ENCODE results near the gene BACE2. TPM values are rescaled to one million over a fixed set of nuclear protein-coding genes. Genes with fewer than 3 reads are reported as not detected.

The BACE2 gene
- total RNA-seq, 2 experiments from 2014 or later = 2.0 to 2.2 TPM

DNA sequence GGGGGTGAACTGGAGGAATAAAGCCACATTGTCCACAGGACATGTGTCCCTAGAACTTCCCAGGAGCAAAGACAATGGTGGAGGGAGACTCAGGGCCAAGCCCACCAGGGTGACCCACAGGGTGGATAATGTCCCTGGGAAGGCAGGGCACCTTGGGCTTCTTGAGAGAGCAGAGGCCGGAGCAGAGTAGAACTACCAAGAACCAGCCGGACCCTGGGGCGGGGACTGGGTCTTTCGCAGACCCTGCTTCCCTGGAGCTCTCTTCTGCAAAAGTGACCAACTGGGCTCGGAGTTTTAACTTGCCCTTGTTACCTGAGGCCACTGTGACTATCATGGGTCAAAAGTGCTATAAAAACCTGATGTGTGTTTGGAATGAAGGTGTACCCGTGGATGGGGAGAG is 147.8 kb downstream of the BACE2 start:
- Mint-ChIP-seq H3K9me3 (no peaks in the 10 kb centered on the region), H3K4me1 (no peaks in the 10 kb centered on the region), H3K27ac (no peak overlapping the region), H3K4me3 (no peak overlapping the region), H3K27me3 (peaks cover 57% of the 10 kb centered on the region), H3K36me3 (ENCODE audit: low read depth) (no peaks in the 10 kb centered on the region)
- ChIA-PET POLR2A (no interaction called here), CTCF (no interaction called here)
- no peak for DNase-seq

DNA sequence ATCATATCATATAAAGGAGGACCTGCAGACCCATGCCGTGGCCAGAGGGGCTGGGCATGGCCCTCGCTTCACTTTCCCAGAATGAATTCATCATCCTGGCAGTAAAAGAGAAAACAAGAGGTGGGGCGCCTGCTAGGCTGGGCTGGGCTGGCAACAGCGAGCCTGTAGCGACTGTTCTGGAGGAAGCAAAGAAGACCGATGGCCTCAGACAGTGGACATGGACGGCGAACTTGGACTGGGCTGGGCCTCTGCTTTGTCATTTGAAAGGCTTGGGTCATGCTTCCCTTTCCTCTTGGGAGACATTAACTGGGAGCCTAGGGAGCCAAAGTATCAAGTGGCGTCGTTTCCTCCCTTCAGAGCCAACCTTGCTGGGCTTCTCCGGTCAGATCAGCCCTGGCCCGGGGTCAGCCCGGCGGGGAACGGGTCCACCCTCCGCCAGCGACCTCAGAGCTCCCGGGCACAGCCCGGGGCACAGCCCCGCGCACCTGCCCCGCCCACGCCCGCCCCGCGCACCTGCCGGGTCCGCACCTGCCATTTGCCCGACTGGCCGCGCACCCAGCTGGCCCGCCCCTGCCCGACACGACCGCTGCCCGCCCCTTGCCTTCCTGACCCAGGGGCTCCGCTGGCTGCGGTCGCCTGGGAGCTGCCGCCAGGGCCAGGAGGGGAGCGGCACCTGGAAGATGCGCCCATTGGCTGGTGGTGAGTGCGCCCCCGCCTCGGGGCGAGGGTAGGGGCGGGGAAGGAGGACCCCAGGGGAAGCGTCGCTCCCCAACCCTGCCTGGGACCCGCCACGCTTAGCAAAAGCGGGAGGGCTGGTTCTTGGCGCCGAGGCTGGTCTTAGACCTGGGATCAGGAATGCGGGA is 148.5 kb downstream of the BACE2 start, which contains the start of gene FAM3B:
TSS of gene FAM3B (plus strand) at position 602 of the 863 bp plus-strand sequence. CDS start at position 681, 79 bp downstream.
- CTCF ChIA-PET = no interaction called here
- no peak for DNase-seq
- H3K4me3 Mint-ChIP-seq = no peak within 1 kb of the TSS
- no peaks in the 10 kb centered on the region for H3K9me3 Mint-ChIP-seq
- POLR2A ChIA-PET = no interaction called here
- no peak within 1 kb of the TSS for H3K27ac Mint-ChIP-seq
- H3K4me1 Mint-ChIP-seq = no peaks in the 10 kb centered on the region
- no peaks in the 10 kb centered on the region for H3K36me3 Mint-ChIP-seq (ENCODE audit: low read depth)
- peaks cover 61% of the 10 kb centered on the region for H3K27me3 Mint-ChIP-seq

DNA sequence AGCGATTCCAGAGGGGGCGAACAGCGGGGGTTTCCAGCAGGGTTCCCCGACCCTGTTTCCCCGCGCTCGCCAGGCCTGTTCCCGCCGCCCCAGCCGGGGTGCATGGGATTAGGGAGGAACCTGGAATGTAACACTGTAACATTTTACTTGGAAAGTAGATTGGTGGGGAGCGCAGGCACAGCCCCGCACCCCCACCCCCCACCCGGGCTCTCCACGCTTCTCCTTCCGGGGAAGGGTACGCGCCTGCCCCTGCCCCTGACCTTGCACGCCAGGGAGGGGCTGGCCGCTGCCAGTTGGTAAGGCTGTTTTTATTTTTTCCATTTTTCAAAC is 149.1 kb downstream of the BACE2 start:
- H3K9me3 Mint-ChIP-seq = no peaks in the 10 kb centered on the region
- POLR2A ChIA-PET = no interaction called here
- H3K27ac Mint-ChIP-seq = no peak overlapping the region
- DNase-seq = no peak
- H3K36me3 Mint-ChIP-seq (ENCODE audit: low read depth) = no peaks in the 10 kb centered on the region
- peaks cover 60% of the 10 kb centered on the region for H3K27me3 Mint-ChIP-seq
- H3K4me1 Mint-ChIP-seq = no peaks in the 10 kb centered on the region
- no peak overlapping the region for H3K4me3 Mint-ChIP-seq
- CTCF ChIA-PET = no interaction called here

DNA sequence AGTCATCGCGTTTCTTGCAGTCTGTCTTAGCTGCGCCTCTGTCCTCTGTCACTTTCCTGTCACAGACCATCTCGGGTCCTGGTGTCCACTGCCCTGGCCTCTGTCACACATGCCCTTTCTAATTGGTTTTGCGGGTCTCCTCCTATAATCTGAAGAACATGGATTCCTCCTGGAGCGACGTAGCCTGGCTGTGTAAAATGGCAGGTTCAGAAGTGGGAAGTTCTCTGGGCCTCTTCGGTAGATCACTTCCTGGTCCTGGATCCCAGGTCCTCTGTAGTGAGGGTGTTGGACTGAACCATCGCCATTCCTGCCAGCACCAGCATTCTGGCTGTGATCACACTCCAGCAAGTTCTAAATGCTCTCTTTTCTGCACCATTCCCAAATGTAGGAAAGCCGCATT is 149.5 kb downstream of the BACE2 start:
- Mint-ChIP-seq H3K27ac (no peak overlapping the region), H3K4me3 (no peak overlapping the region), H3K36me3 (ENCODE audit: low read depth) (no peaks in the 10 kb centered on the region), H3K9me3 (no peaks in the 10 kb centered on the region), H3K27me3 (peaks cover 60% of the 10 kb centered on the region), H3K4me1 (no peaks in the 10 kb centered on the region)
- no peak for DNase-seq
- CTCF ChIA-PET = no interaction called here
- POLR2A ChIA-PET = no interaction called here

DNA sequence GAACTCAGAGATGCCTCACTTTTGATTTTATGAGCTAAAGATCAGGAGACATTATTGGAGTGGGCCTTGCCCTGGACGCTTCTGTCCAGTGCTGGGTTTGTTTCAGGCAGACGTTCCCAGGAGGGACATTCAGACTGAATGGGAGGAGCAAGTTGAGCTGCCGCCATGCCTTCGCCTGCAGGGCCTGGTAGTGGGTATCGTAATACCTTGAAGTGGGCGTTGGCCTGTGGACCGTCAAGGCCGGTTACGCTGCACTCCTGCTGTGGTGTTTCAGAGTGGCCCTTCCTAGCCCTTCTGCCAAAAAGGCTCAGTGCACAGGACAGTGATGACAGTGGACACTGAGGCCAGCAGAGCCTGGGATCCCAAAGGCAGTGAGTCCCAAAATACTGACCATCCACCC is 150.3 kb downstream of the BACE2 start:
- H3K27ac Mint-ChIP-seq = no peak overlapping the region

DNA sequence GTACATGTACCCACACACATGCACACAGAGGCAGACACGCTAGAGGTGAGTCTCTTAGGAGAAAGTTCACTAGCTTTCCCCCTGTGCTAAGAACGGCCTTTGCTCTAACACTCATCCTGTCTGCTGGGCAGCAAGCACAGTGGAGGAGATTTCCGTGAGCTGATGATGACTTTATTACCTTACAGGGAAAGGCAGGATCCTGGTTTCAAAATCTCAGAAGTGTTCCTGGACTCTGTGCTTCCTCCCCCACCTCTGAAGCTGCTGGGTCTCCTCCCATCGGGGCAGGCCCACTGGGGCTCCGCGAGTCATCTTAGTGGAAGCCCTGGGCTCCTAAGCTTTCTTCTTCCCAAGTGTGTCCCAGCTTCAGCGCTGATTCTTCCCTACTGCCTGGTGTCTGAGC is 151.3 kb downstream of the BACE2 start:
- Mint-ChIP-seq H3K4me1 (no peaks in the 10 kb centered on the region), H3K27me3 (peaks cover 53% of the 10 kb centered on the region), H3K36me3 (ENCODE audit: low read depth) (no peaks in the 10 kb centered on the region), H3K27ac (no peak overlapping the region), H3K9me3 (no peaks in the 10 kb centered on the region), H3K4me3 (no peak overlapping the region)
- CTCF ChIA-PET = no interaction called here
- DNase-seq = no peak
- POLR2A ChIA-PET = no interaction called here

More for the DNA sequence above, 150.3 kb downstream of the BACE2 start:
- CTCF ChIA-PET = no interaction called here
- POLR2A ChIA-PET = no interaction called here
- no peaks in the 10 kb centered on the region for H3K4me1 Mint-ChIP-seq
- peaks cover 56% of the 10 kb centered on the region for H3K27me3 Mint-ChIP-seq
- H3K36me3 Mint-ChIP-seq (ENCODE audit: low read depth) = no peaks in the 10 kb centered on the region
- H3K9me3 Mint-ChIP-seq = no peaks in the 10 kb centered on the region
- H3K4me3 Mint-ChIP-seq = no peak overlapping the region
- no peak for DNase-seq

DNA sequence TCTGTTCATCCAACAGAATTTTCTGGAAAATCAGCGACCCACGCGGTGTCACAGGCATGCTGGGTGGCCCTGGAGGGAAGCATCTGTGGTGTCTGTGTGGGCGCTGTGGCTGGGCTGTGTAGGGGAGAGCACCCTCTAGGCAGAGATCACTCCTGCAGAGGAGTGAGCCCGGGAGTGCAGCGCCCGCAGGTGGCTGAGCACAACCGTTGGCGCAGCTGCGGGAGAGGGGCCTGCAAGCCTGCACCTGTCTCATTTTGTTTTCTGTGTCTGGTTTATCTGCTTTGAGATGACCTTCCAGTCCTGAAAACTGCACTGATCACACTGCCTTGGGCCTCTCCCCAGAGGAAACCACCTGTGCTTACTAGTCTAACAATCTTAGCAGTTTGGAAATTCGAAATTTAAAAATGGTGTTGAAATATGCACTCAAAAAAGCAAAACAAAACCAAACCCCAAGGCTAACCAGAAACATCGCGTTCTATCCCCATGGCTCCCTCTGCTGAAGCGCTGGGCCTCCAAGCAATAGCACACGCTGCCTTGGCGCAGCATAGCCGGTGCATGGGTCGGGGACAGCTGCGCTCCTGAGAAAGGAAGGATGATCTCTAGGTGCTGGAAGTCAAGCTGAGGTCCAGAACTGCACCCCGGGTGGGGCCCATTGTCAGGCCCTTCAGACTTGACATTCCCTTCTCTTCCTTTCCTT is 153.4 kb downstream of the BACE2 start:
- CTCF ChIA-PET = no interaction called here
- DNase-seq = no peak
- POLR2A ChIA-PET = no interaction called here
- Mint-ChIP-seq H3K27ac (no peak overlapping the region), H3K27me3 (peaks cover 34% of the 10 kb centered on the region), H3K36me3 (ENCODE audit: low read depth) (no peaks in the 10 kb centered on the region), H3K9me3 (no peaks in the 10 kb centered on the region), H3K4me1 (no peaks in the 10 kb centered on the region), H3K4me3 (no peak overlapping the region)

DNA sequence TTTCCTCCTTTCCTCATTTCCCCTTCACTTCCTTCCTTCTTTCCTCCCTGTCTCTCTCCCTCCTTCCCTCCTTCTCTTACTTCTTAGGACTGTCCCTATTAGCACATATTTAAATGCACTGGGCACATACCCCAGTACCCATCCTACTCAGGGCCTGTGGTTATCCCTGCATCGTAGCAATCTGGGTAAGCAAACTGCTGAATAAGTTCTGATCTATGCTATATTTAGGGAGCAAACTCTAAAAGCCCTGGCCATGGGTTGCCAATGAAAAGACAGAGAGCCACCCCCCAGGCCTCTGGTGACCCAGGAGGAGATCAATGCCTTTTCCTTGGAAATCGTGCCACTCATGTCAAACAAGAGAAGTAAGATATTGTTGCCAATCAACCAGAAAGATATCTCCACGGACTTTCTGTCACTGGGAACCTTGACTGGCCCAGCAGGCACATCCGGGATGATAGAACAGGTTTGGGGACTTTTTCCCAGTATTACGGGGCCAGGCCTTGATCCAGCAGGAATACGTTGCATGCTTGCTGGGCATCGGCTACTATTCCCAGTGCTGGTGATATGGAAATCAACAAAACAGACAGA is 154.0 kb downstream of the BACE2 start:
- CTCF ChIA-PET = no interaction called here
- Mint-ChIP-seq H3K4me1 (no peaks in the 10 kb centered on the region), H3K4me3 (no peak overlapping the region), H3K36me3 (ENCODE audit: low read depth) (no peaks in the 10 kb centered on the region), H3K9me3 (no peaks in the 10 kb centered on the region), H3K27me3 (peaks cover 34% of the 10 kb centered on the region), H3K27ac (no peak overlapping the region)
- POLR2A ChIA-PET = no interaction called here
- no peak for DNase-seq

DNA sequence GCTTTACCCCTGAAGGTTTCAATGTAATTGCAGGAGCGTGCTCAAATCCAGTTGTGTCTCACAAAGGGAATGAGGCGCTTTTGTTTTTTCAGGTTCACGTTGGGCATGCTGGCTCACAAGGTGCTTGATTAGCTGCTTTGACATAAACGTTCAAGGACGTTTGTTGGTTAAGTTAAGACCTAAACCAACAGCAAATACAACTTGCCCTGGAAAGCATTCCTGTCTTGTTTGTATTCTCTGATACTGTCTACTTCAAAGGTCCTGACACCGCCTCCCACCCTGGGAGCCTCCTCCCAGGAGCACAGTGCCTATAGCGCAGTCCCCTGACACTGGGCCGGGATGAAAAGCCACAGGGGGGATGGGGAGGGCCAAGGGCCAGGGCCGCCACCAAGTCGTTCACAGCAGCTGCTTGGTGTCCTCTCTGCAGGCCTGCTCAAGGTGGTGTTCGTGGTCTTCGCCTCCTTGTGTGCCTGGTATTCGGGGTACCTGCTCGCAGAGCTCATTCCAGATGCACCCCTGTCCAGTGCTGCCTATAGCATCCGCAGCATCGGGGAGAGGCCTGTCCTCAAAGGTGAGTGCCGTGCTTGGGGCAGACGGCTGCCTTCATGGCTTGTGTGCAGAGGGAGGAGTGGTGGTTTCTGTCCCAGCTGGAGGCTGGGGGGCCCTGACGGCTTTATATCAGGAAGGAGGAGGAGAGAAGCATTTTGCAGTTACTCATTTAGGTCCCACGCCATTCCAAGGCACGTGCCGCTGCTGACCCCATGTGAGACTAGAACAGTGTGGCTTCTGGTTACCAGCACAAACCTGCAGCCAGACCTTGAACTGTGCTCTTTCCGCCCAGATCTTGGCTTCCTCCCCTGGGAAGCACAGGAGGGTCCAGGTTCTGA is 154.8 kb downstream of the BACE2 start:
- no peak overlapping the region for H3K4me3 Mint-ChIP-seq
- no peak for DNase-seq
- peaks cover 27% of the 10 kb centered on the region for H3K27me3 Mint-ChIP-seq
- no peak overlapping the region for H3K27ac Mint-ChIP-seq
- ChIA-PET POLR2A (no interaction called here), CTCF (no interaction called here)
- no peaks in the 10 kb centered on the region for H3K9me3 Mint-ChIP-seq
- H3K4me1 Mint-ChIP-seq = no peaks in the 10 kb centered on the region
- no peaks in the 10 kb centered on the region for H3K36me3 Mint-ChIP-seq (ENCODE audit: low read depth)

DNA sequence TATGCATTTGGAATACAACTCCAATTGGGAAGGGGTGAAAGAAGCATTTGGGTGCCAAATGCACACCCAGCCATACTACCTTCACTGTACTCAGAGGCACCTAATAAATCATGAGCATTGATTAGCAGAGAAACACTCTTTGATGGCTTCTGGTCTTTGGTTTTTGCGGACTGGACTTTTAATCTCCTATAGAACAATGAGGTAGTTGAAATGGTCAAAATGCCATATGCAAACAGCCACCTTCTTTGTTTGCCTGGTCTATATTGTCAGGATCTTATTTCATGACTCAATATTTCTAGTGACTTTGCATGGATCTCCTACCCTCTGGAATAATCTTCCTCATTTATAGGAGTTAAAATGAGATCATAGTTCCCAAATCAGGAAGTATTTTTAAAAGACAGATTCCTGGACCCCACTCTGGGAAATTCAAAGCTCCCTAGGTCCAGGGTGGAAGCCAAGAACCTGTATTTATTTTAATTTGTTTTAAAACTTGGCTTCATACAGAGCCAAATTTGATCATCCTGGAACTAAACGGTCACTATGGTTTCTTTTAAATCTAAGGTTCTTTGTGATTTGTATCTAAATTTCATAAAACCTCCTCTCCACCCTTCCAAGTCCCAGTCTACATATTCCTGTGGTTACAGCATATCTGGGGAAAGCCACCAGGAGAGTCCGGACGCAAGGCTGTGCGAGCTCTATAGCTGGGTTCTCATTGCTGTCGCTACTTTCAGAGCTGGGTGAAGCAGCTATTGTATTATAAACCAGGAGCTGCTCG is 157.4 kb downstream of the BACE2 start:
- no peaks in the 10 kb centered on the region for H3K9me3 Mint-ChIP-seq
- peaks cover 16% of the 10 kb centered on the region for H3K27me3 Mint-ChIP-seq
- CTCF ChIA-PET = no interaction called here
- POLR2A ChIA-PET = no interaction called here
- no peak overlapping the region for H3K4me3 Mint-ChIP-seq
- H3K27ac Mint-ChIP-seq = no peak overlapping the region
- H3K36me3 Mint-ChIP-seq (ENCODE audit: low read depth) = no peaks in the 10 kb centered on the region
- DNase-seq = no peak
- no peaks in the 10 kb centered on the region for H3K4me1 Mint-ChIP-seq

DNA sequence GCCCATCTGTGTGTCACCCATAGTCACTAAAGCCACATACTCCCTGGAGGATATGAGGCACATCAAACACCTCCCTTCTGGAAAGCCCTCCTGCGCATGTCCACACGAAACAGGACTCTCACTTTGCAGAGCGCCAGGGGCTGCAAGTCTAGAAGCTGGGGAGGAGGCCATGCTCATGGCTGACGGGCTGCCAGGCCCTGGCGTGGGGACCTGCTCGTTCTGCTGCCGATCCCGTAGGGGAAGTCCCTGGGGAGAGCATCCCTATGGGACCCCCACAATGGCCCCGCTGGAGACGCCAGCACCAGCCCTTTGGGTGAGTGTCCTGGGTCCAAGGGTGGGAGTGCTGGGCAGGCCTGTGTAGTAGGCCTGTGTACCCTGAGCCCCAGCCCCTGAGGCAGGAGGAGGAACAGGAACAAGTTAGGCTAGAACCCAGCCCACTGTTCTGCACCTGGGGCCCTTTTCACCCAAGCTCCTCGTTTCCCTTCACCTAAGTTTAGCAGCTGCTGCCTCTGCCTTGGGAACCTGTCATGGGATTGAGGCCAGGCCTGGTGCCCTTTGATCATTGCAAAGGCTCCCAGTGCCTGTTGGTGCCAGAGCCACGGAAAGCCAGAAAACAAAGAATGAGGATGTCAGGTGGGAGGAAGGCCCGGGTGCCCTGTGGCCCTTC is 158.6 kb downstream of the BACE2 start:
- CTCF ChIA-PET = interaction anchor here (1.1 kb wide), 1 partner anchor 132 kb away, joined by 3 read pairs; no protein-coding TSS in a partner anchor
- POLR2A ChIA-PET = no interaction called here
- no peak for DNase-seq
- Mint-ChIP-seq H3K36me3 (ENCODE audit: low read depth) (no peaks in the 10 kb centered on the region), H3K27me3 (peaks cover 11% of the 10 kb centered on the region), H3K9me3 (no peaks in the 10 kb centered on the region), H3K4me3 (no peak overlapping the region), H3K4me1 (no peaks in the 10 kb centered on the region), H3K27ac (no peak overlapping the region)

DNA sequence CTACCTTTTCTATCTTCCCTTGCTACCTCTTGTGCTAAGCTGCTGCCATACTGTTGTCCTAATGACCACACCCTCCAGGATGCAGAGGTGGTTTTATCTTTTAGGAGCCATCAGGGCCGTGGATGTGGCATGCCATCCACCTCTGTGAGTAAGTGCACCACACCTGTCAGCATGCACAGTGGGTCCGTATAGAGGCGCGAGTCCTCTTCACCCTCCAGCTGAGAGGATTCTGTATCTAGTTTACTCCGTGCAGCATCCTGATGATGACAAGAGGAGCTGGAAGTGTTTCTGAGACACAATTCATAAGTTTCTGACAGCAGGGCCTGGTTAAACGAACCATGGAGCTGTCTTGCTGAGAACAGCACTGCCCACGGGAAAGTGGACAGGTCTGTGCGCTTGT is 159.8 kb downstream of the BACE2 start:
- H3K27ac Mint-ChIP-seq = no peak overlapping the region
- CTCF ChIA-PET = no interaction called here
- no peak for DNase-seq
- H3K36me3 Mint-ChIP-seq (ENCODE audit: low read depth) = no peaks in the 10 kb centered on the region
- H3K9me3 Mint-ChIP-seq = no peaks in the 10 kb centered on the region
- no peaks in the 10 kb centered on the region for H3K4me1 Mint-ChIP-seq
- POLR2A ChIA-PET = no interaction called here
- H3K27me3 Mint-ChIP-seq = peaks cover 14% of the 10 kb centered on the region
- H3K4me3 Mint-ChIP-seq = no peak overlapping the region

All from activated CD4-positive, alpha-beta memory T cell treated with anti-CD3 and anti-CD28 coated beads, Interleukin-2, amount 10 ng/mL, durations not matched to agents 7 days and 5 days (primary cell).